Mesothelial cell of epicardium (in vitro differentiated cells): ENCODE data around the gene PCNT. TPM values are rescaled to one million over a fixed set of nuclear protein-coding genes. Genes with fewer than 3 reads are reported as not detected.

ENCODE experiments used
- DNase-seq, 2 experiments: peaks; one replicate each; pipeline ENCODE4 v3.0.0; 2021; ENCODE audit warnings: low spot score in 2 of 2; ENCODE audit not compliant: unreplicated experiment in 2 of 2
- H3K27ac Mint-ChIP-seq: 2 replicates; pipeline ENCODE4 v1.8.0; 2021; ENCODE audit warnings: mixed read lengths
- H3K27me3 Mint-ChIP-seq: 2 replicates; pipeline ENCODE4 v1.8.0; 2021; ENCODE audit warnings: low read depth, mixed read lengths
- H3K36me3 Mint-ChIP-seq: 2 replicates; pipeline ENCODE4 v1.8.0; 2021; ENCODE audit warnings: mixed read lengths
- H3K4me1 Mint-ChIP-seq: 2 replicates; pipeline ENCODE4 v1.8.0; 2021; ENCODE audit warnings: mixed read lengths
- H3K4me3 Mint-ChIP-seq: 2 replicates; pipeline ENCODE4 v1.8.0; 2021; ENCODE audit warnings: mild to moderate bottlenecking, moderate library complexity, mixed read lengths
- H3K9me3 Mint-ChIP-seq: 2 replicates; pipeline ENCODE4 v1.8.0; 2021; ENCODE audit warnings: mixed read lengths
- CTCF ChIP-seq: fragments of 200-600 bp; sonication (generic); IDR thresholded peaks from one replicate; pipeline ENCODE4 v1.5.0; 2021; ENCODE audit warnings: antibody characterized with exemption; ENCODE audit not compliant: unreplicated experiment
- total RNA-seq: library from RNA; stranded (reverse); gene quantifications from 3 replicates; pipeline ENCODE4 v1.2.1, GENCODE V29; 2021

Gene PCNT
- total RNA-seq, 1 donor from 2014 or later = 41.8 TPM

- H3K36me3 Mint-ChIP-seq = peaks cover 13% of the 10 kb centered on the region
- H3K4me1 Mint-ChIP-seq = no peaks in the 10 kb centered on the region
- no peaks in the 10 kb centered on the region for H3K9me3 Mint-ChIP-seq
- no peak for DNase-seq
- no peak for TF ChIP-seq CTCF
- H3K4me3 Mint-ChIP-seq = no peak overlapping the region
- no peaks in the 10 kb centered on the region for H3K27me3 Mint-ChIP-seq
- H3K27ac Mint-ChIP-seq = no peak overlapping the region
Observed at GRCh38 chr21:46311568-46311967, 12.4 kb upstream of the PCNT start.

- H3K27ac Mint-ChIP-seq = no peak overlapping the region
- TF ChIP-seq CTCF = no peak
- no peaks in the 10 kb centered on the region for H3K9me3 Mint-ChIP-seq
- no peak for DNase-seq
- H3K4me3 Mint-ChIP-seq = no peak overlapping the region
- no peaks in the 10 kb centered on the region for H3K27me3 Mint-ChIP-seq
- H3K36me3 Mint-ChIP-seq = peaks cover 9% of the 10 kb centered on the region
- H3K4me1 Mint-ChIP-seq = no peaks in the 10 kb centered on the region
Observed at GRCh38 chr21:46312949-46313348, 11.0 kb upstream of the PCNT start.

GRCh38 chr21:46314441-46315020 is 9.4 kb upstream of the PCNT start:
- Mint-ChIP-seq H3K27ac (no peak overlapping the region), H3K9me3 (no peaks in the 10 kb centered on the region), H3K4me1 (no peaks in the 10 kb centered on the region), H3K36me3 (peaks cover 9% of the 10 kb centered on the region), H3K27me3 (no peaks in the 10 kb centered on the region), H3K4me3 (no peak overlapping the region)
- TF ChIP-seq CTCF = no peak
- no peak for DNase-seq

GRCh38 chr21:46316708-46317324 is 7.1 kb upstream of the PCNT start:
- H3K27me3 Mint-ChIP-seq = no peaks in the 10 kb centered on the region
- H3K9me3 Mint-ChIP-seq = no peaks in the 10 kb centered on the region
- H3K4me3 Mint-ChIP-seq = no peak overlapping the region
- no peak for DNase-seq
- H3K27ac Mint-ChIP-seq = no peak overlapping the region
- TF ChIP-seq CTCF = no peak
- peaks cover 14% of the 10 kb centered on the region for H3K4me1 Mint-ChIP-seq
- peaks cover 5% of the 10 kb centered on the region for H3K36me3 Mint-ChIP-seq

GRCh38 chr21:46317710-46318463 is 6.1 kb upstream of the PCNT start:
- Mint-ChIP-seq H3K9me3 (no peaks in the 10 kb centered on the region), H3K27ac (no peak overlapping the region), H3K27me3 (no peaks in the 10 kb centered on the region), H3K4me1 (peaks cover 21% of the 10 kb centered on the region), H3K4me3 (no peak overlapping the region), H3K36me3 (peaks cover under 1% of the 10 kb centered on the region)
- TF ChIP-seq CTCF = no peak
- no peak for DNase-seq
